Gastrocnemius medialis (tissue), 4 donors: Measurements from ENCODE around the gene PCDH17. TPM values are rescaled to one million over a fixed set of nuclear protein-coding genes. Genes with fewer than 3 reads are reported as not detected.
A peak's percentile ranks its signal among the peaks of the same experiment; 100 is the strongest.

ENCODE experiments used
- ATAC-seq, 2 donors: fragments of 150-250 bp; one replicate each; pipeline ENCODE4 v1.9.1; 2016
- DNase-seq, 2 donors: peaks; one replicate each; pipeline ENCODE4 v3.0.0-alpha.2; 2019
- H3K27ac ChIP-seq, 4 donors: fragments of 200-600 bp; sonication (generic); 1 replicate in 1 of 4; 2 replicates in 3 of 4; pipeline ENCODE4 v1.5.1; 2016 to 2018; ENCODE audit warnings: mild to moderate bottlenecking in 2 of 4, moderate library complexity in 1 of 4
- H3K27me3 ChIP-seq, 3 donors: fragments of 200-600 bp; sonication (generic) in 2 of 3; 1 replicate in 1 of 3; 2 replicates in 2 of 3; pipeline versions ENCODE4 v1.5.1 to v1.6.0; 2016 to 2019; ENCODE audit warnings: mild to moderate bottlenecking in 1 of 3, moderate library complexity in 1 of 3
- H3K36me3 ChIP-seq, 2 donors: fragments of 200-600 bp; sonication (generic) in 1 of 2; one replicate each; pipeline ENCODE4 v1.5.1; 2017 to 2018
- H3K4me1 ChIP-seq, 2 donors: fragments of 200-600 bp; sonication (generic) in 1 of 2; one replicate each; pipeline ENCODE4 v1.5.1; 2016 to 2017; ENCODE audit warnings: mild to moderate bottlenecking in 2 of 2
- H3K4me3 ChIP-seq, 4 donors: fragments of 200-600 bp; sonication (generic) in 3 of 4; 1 replicate in 1 of 4; 2 replicates in 3 of 4; pipeline ENCODE4 v1.5.1; 2016 to 2019; ENCODE audit warnings: mild to moderate bottlenecking in 2 of 4
- H3K9me3 ChIP-seq, 3 donors: fragments of 200-600 bp; sonication (generic) in 2 of 3; 1 replicate in 1 of 3; 2 replicates in 2 of 3; pipeline ENCODE4 v1.5.1; 2016 to 2019
- CTCF ChIP-seq, 5 experiments: fragments of 450-650 bp in 3 of 5; fragments of 200-600 bp in 2 of 5; sonication (generic) in 2 of 5; IDR thresholded peaks in 4 of 5; conservative IDR thresholded peaks in 1 of 5; 1 replicate in 4 of 5; 2 replicates in 1 of 5; pipeline ENCODE4 v1.5.1; 2016 to 2019; ENCODE audit warnings: antibody characterized with exemption in 5 of 5, mild to moderate bottlenecking in 3 of 5, moderate library complexity in 3 of 5
- POLR2A ChIP-seq, 2 donors: fragments of 450-650 bp; IDR thresholded peaks; one replicate each; pipeline ENCODE4 v1.6.1; 2017; ENCODE audit warnings: antibody characterized with exemption in 2 of 2, mild to moderate bottlenecking in 2 of 2, moderate library complexity in 2 of 2
- in situ Hi-C, 4 donors: fragments of 200-750 bp; cut with MboI; loops; one replicate each; pipeline versions ENCODE4 v1.15.0 to v1.8.0; 2017; ENCODE audit warnings: low sequenced_read_pairs in 4 of 4
- intact Hi-C: fragments of 100-400 bp; cut with DNase I; formaldehyde crosslinking; loops from one replicate; pipeline ENCODE4 v1.15.1; 2023; ENCODE audit warnings: low total_unique reads
- total RNA-seq, 4 donors: library from RNA; depleted of rRNA; stranded (reverse); fragments of >200 nt; gene quantifications; one replicate each; pipeline versions ENCODE4 v1.1.0 to v1.2.3, GENCODE V29; 2016

The PCDH17 gene
- total RNA-seq, 4 donors from 2014 or later: 0.51 to 1.4 (median 1.1) TPM

DNA sequence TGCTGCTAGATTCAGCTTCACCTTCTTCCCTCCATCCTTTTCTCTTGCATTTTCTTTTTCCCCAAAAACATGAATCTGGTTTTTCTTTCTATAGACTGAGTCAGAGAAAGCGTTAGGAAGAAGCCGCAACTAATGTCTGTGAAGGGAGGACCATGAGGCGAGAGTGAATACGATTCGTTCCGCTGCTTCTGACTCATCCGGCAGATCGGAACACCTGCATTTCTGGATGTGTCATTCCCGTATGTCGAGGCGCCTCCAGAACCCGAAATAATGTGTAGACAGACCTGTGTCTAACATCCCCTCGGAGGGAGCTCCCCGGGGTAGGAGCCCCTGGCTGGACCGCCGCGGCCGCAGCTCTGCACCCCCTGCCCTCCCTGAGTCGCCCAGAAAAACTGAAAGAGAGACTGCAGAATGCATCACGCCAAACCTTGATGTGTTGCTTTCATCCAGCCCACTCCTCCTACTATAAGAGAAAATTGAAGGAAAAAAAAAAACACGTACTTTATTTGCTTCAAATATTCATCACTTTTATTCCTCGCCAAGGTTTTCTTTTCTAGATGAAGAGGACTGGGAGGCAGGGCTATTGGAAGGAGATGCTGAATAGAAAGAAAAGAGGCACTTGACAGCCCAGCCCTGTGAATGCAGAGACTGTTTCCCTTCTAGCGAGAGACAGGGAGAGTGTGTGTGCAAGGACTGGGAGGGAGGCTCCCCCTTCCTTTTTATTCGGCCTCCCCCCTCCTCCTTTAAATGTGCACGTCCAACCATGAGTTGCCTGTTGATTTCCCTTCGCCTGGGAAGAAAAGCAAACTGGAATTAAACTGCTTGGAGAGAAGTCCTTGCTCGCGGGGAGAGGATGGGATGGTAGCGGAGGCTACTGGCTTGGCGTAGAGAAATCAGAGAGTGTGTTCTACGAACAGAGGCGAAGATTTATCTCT, 616 bp upstream of the PCDH17 start:
- no peaks in the 10 kb centered on the region for H3K9me3 ChIP-seq
- peaks cover 51 to 76% (median 69%) of the 10 kb centered on the region in 3 donors for H3K27me3 ChIP-seq
- DNase-seq (no peak), ATAC-seq (no peak)
- in situ Hi-C loops (loop anchor here in 1 of 4 donors (25.0 kb wide), 1 partner anchor 1681 kb away; no protein-coding TSS in a partner anchor), intact Hi-C loops (no loop called here)
- no peaks in the 10 kb centered on the region for H3K36me3 ChIP-seq
- peak overlapping the region; percentile 54 to 61 (median 58) for H3K4me3 ChIP-seq
- peaks cover 18 to 26% of the 10 kb centered on the region in 2 donors for H3K4me1 ChIP-seq
- TF ChIP-seq CTCF (IDR thresholded peaks at IDR 0.05 in 4 of 5, conservative IDR thresholded peaks at IDR 0.05 in 1 of 5): no peak
- TF ChIP-seq POLR2A (IDR thresholded peaks at IDR 0.05): no peak
- peak overlapping the region; percentile 18 to 65 (median 46) for H3K27ac ChIP-seq

GRCh38 chr13:57632276-57633140, 964 bp downstream of the PCDH17 start:
- peaks cover 18 to 26% of the 10 kb centered on the region in 2 donors for H3K4me1 ChIP-seq
- TF ChIP-seq CTCF (IDR thresholded peaks at IDR 0.05 in 4 of 5, conservative IDR thresholded peaks at IDR 0.05 in 1 of 5) (no peak), POLR2A (IDR thresholded peaks at IDR 0.05) (no peak)
- H3K9me3 ChIP-seq: no peaks in the 10 kb centered on the region
- no peaks in the 10 kb centered on the region for H3K36me3 ChIP-seq
- DNase-seq (no peak), ATAC-seq (no peak)
- peaks cover 51 to 70% (median 63%) of the 10 kb centered on the region in 3 donors for H3K27me3 ChIP-seq
- in situ Hi-C loops: loop anchor here in 1 of 4 donors (25.0 kb wide), 1 partner anchor 1680 kb away; no protein-coding TSS in a partner anchor
- intact Hi-C loops: no loop called here
- peak overlapping the region in 3 of 4 donors; percentile 34 to 65 (median 57) for H3K27ac ChIP-seq
- peak overlapping the region; percentile 54 to 61 (median 58) for H3K4me3 ChIP-seq

- DNase-seq: no peak
- H3K27me3 ChIP-seq: peaks cover 51 to 63% (median 57%) of the 10 kb centered on the region in 3 donors
- ATAC-seq: no peak
- H3K36me3 ChIP-seq: no peaks in the 10 kb centered on the region
- H3K4me1 ChIP-seq: peaks cover 18 to 26% of the 10 kb centered on the region in 2 donors
- H3K27ac ChIP-seq: peak overlapping the region in 3 of 4 donors; percentile 19 to 47 (median 34)
- in situ Hi-C loops: loop anchor here in 1 of 4 donors (25.0 kb wide), 1 partner anchor 1679 kb away; no protein-coding TSS in a partner anchor
- no peak for TF ChIP-seq POLR2A (IDR thresholded peaks at IDR 0.05)
- peak in 2 of 5 experiments; percentile 50 to 55 for TF ChIP-seq CTCF (IDR thresholded peaks at IDR 0.05 in 4 of 5, conservative IDR thresholded peaks at IDR 0.05 in 1 of 5)
- intact Hi-C loops: no loop called here
- peak overlapping the region; percentile 54 to 61 (median 58) for H3K4me3 ChIP-seq
- H3K9me3 ChIP-seq: no peaks in the 10 kb centered on the region
These were observed 1.8 kb downstream of the PCDH17 start for GRCh38 chr13:57633141-57633949.
